Adrenal gland (tissue), 12 donors: ENCODE results near the gene ZCCHC7. TPM values are rescaled to one million over a fixed set of nuclear protein-coding genes. Genes with fewer than 3 reads are reported as not detected.

Experiments
- DNase-seq, 7 donors: peaks; one replicate each; pipeline ENCODE4 v3.0.0-alpha.2; 2019 to 2020
- H3K27ac ChIP-seq, 5 donors: fragments of 200-600 bp; sonication (generic) in 4 of 5; 1 replicate in 3 of 5; 2 replicates in 2 of 5; pipeline versions ENCODE4 v1.5.1 to v1.8.0; 2016 to 2020; ENCODE audit warnings: mild to moderate bottlenecking in 1 of 5
- H3K27me3 ChIP-seq: fragments of 200-600 bp; 2 replicates; pipeline ENCODE4 v1.8.0; 2021
- H3K36me3 ChIP-seq, 2 donors: fragments of 200-600 bp; replicated peaks in 1 of 2; 1 replicate in 1 of 2; 2 replicates in 1 of 2; pipeline versions ENCODE4 v1.5.1 to v1.8.0; 2018 to 2022
- H3K4me1 ChIP-seq, 2 donors: fragments of 200-600 bp; replicated peaks in 1 of 2; 1 replicate in 1 of 2; 2 replicates in 1 of 2; pipeline versions ENCODE4 v1.5.1 to v1.8.0; 2018 to 2021
- H3K4me3 ChIP-seq, 4 donors: fragments of 200-600 bp; sonication (generic) in 3 of 4; one replicate each; pipeline ENCODE4 v1.5.1; 2016 to 2018
- H3K9me3 ChIP-seq, 3 donors: fragments of 200-600 bp; sonication (generic) in 1 of 3; replicated peaks in 1 of 3; 1 replicate in 2 of 3; 2 replicates in 1 of 3; pipeline versions ENCODE4 v1.5.1 to v1.8.0; 2016 to 2021
- POLR2A ChIP-seq, 2 donors: fragments of 450-650 bp; IDR thresholded peaks; one replicate each; pipeline ENCODE4 v1.6.1; 2017; ENCODE audit warnings: antibody characterized with exemption in 2 of 2, mild to moderate bottlenecking in 2 of 2, moderate library complexity in 1 of 2
- WGBS, 4 donors: extraction: QIAGEN DNeasy Blood & Tissue Kit in 2 of 4; methylation state at CpG; one replicate each; pipeline versions ENCODE4 v1.1.5 to v1.1.7; 2013 to 2017; 5-methylcytosine and 5-hydroxymethylcytosine counted together
- intact Hi-C, 2 donors: fragments of 100-400 bp; cut with DNase I; formaldehyde crosslinking; loops; one replicate each; pipeline versions ENCODE4 v1.14.1 to v1.15.0; 2022 to 2023
- polyA plus RNA-seq, 3 donors: library from polyadenylated mRNA; stranded (reverse); fragments of 200-250 nt in 2 of 3; fragments of 350-450 nt in 1 of 3; fragmentation: Illumina TruSeq in 1 of 3; extraction: RNeasy Lipid Tissue Mini Kit (QIAGEN cat#74804) in 1 of 3; gene quantifications; one replicate each; pipeline ENCODE4 v1.2.3, GENCODE V29; 2013 to 2014
- total RNA-seq, 9 donors: library from RNA; depleted of rRNA in 4 of 9; stranded (reverse); fragments of >200 nt in 4 of 9; fragments of 120-200 nt in 1 of 9; fragmentation: NEBNext Ultra II Directional in 1 of 9; extraction: Animal tissue kit (Norgen Biotek cat#: 25700) in 1 of 9; gene quantifications; one replicate each; pipeline versions ENCODE4 v1.1.0 to v1.2.4, GENCODE V29; 2013 to 2023
- TF ChIP-seq, protein P1 (sequence below), 6 experiments: fragments of 450-650 bp in 4 of 6; fragments of 200-600 bp in 2 of 6; sonication (generic) in 1 of 6; IDR thresholded peaks; 1 replicate in 5 of 6; 2 replicates in 1 of 6; pipeline versions ENCODE4 v1.5.1 to v1.8.0; 2016 to 2021; ENCODE audit warnings: antibody characterized with exemption in 6 of 6, mild to moderate bottlenecking in 2 of 6, moderate library complexity in 1 of 6
- donor health status: healthy with polysubstance abuse.
- donor health status: Bipolar disorder and iron deficiency.
- donor health status: DM: yes; HTN: yes; CAD: no.
- donor health status: DM: no; HTN: no; CAD: no.
- donor health status: DM: no; HTN: no; CAD: no.
- donor health status: DM: yes; HTN: yes; CAD: no.

Gene ZCCHC7
- total and polyA plus RNA-seq, 12 donors = 6.0 to 21.3 (median 18.8) TPM

DNA sequence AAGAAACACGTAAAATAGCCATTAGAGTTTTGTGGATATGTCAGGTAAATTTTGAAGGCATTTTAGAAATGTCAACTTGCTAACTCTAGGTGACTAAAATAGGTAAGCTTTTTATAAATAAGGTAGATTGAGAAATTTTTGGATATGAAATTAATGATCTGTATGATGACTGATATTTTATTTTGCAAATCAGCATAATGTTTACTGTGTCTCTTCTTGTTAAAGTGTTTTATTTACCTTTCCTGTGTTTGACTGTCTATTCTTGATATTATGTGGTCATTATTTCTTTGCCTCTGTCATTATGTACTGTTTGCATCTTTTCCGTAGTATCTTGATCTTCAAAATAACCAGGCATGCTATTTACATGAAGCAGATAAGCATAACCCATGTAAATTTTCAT is 58.4 kb downstream of the ZCCHC7 start:
- DNase-seq = no peak
- TF ChIP-seq, protein P1, sequence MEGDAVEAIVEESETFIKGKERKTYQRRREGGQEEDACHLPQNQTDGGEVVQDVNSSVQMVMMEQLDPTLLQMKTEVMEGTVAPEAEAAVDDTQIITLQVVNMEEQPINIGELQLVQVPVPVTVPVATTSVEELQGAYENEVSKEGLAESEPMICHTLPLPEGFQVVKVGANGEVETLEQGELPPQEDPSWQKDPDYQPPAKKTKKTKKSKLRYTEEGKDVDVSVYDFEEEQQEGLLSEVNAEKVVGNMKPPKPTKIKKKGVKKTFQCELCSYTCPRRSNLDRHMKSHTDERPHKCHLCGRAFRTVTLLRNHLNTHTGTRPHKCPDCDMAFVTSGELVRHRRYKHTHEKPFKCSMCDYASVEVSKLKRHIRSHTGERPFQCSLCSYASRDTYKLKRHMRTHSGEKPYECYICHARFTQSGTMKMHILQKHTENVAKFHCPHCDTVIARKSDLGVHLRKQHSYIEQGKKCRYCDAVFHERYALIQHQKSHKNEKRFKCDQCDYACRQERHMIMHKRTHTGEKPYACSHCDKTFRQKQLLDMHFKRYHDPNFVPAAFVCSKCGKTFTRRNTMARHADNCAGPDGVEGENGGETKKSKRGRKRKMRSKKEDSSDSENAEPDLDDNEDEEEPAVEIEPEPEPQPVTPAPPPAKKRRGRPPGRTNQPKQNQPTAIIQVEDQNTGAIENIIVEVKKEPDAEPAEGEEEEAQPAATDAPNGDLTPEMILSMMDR (IDR thresholded peaks at IDR 0.05) = no peak
- TF ChIP-seq POLR2A (IDR thresholded peaks at IDR 0.05) = no peak
- WGBS, 4 donors = 94 to 97% (median 96%) methylated on average over 2 of the region's 2 CpGs
- H3K27ac ChIP-seq = no peak overlapping the region
- no peaks in the 10 kb centered on the region for H3K36me3 ChIP-seq
- no peaks in the 10 kb centered on the region for H3K4me1 ChIP-seq
- H3K27me3 ChIP-seq = no peaks in the 10 kb centered on the region
- intact Hi-C loops = no loop called here
- no peak overlapping the region for H3K4me3 ChIP-seq
- H3K9me3 ChIP-seq = no peaks in the 10 kb centered on the region

DNA sequence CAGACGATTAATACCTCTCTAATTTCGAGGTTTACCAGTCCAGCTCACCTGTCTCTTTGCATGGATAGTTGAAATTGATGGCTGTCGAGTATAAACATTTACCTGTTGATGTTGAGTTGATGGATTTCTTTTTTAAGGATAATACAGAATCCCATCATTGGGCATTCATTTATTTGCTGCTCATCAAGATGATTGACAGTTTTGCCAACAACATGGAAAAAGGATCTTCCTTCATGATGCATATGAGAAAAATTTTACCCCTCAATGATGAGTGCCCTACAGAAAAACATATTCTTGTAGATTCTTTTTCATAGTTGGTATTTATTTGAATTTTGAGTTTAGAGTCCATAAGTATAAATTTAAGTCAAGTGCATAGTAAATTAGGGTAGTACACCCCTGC is 59.2 kb downstream of the ZCCHC7 start:
- H3K27me3 ChIP-seq = no peaks in the 10 kb centered on the region
- no peak for DNase-seq
- intact Hi-C loops = no loop called here
- no peaks in the 10 kb centered on the region for H3K36me3 ChIP-seq
- no peak overlapping the region for H3K27ac ChIP-seq
- no peaks in the 10 kb centered on the region for H3K4me1 ChIP-seq
- no peak for TF ChIP-seq POLR2A (IDR thresholded peaks at IDR 0.05)
- TF ChIP-seq, protein P1 (IDR thresholded peaks at IDR 0.05) = no peak
- WGBS, 4 donors = 80 to 87% (median 85%) methylated on average over 3 of the region's 3 CpGs
- no peaks in the 10 kb centered on the region for H3K9me3 ChIP-seq
- no peak overlapping the region for H3K4me3 ChIP-seq

DNA sequence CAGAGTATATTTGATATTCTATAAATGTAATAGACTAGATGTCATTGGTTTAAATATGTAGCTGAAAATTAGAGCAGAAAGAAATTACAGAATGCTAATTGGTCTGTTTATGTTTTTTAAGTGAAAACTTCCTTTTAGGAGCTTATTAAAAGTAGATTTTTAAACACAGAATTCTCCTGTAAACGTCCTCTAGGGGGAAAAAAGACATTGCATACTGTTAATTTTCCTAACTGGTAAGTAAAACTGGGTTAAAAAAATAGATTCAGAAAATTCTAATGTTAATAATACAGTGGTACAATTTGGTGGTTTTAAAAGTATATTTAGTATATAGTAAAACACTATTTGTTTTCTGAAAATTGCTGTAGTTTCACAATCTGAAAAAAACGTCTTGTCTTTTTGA is 59.8 kb downstream of the ZCCHC7 start:
- 56 to 82% (median 67%) methylated on average over 2 of the region's 2 CpGs for WGBS, 4 donors
- intact Hi-C loops = no loop called here
- TF ChIP-seq, protein P1 (IDR thresholded peaks at IDR 0.05) = peak in 1 of 6 experiments; percentile 7
- TF ChIP-seq POLR2A (IDR thresholded peaks at IDR 0.05) = no peak
- H3K9me3 ChIP-seq = no peaks in the 10 kb centered on the region
- no peak overlapping the region for H3K27ac ChIP-seq
- no peaks in the 10 kb centered on the region for H3K36me3 ChIP-seq
- DNase-seq = no peak
- no peaks in the 10 kb centered on the region for H3K27me3 ChIP-seq
- H3K4me3 ChIP-seq = no peak overlapping the region
- H3K4me1 ChIP-seq = no peaks in the 10 kb centered on the region

DNA sequence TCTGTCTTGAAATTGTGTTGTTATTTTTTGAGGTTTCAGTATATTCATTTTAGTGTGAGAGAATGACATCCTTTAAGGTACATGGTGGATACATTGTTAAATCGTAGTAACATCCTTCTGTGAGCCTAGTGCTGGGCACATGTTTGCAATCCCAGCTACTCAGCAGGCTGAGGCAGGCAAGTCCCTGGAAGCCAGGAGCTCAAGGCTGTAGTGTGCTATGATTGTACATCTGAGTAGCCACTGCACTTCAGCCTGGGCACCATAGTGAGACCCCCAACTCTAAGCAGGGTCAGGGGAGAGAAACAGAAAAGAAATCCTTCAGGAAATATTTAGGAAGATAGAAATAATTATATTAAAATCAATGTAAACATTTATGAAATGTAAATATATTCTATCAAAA is 62.3 kb downstream of the ZCCHC7 start:
- WGBS, 4 donors = 81 to 97% (median 91%) methylated on average over 1 of the region's 1 CpG
- Histone ChIP-seq H3K27ac (no peak overlapping the region), H3K36me3 (no peaks in the 10 kb centered on the region), H3K9me3 (no peaks in the 10 kb centered on the region), H3K4me1 (no peaks in the 10 kb centered on the region), H3K4me3 (no peak overlapping the region), H3K27me3 (no peaks in the 10 kb centered on the region)
- TF ChIP-seq, protein P1 (IDR thresholded peaks at IDR 0.05) = no peak
- no peak for TF ChIP-seq POLR2A (IDR thresholded peaks at IDR 0.05)
- intact Hi-C loops = no loop called here
- no peak for DNase-seq
